IPS DF 4.7 (cell line): ENCODE results near the gene SYT9.
A peak's percentile ranks its signal among the peaks of the same experiment; 100 is the strongest.

Source experiments
- DNase-seq: peaks from one replicate; pipeline ENCODE4 v3.0.0-alpha.2; 2013; ENCODE audit warnings: low spot score; ENCODE audit errors: extremely low read depth

Gene SYT9

DNA sequence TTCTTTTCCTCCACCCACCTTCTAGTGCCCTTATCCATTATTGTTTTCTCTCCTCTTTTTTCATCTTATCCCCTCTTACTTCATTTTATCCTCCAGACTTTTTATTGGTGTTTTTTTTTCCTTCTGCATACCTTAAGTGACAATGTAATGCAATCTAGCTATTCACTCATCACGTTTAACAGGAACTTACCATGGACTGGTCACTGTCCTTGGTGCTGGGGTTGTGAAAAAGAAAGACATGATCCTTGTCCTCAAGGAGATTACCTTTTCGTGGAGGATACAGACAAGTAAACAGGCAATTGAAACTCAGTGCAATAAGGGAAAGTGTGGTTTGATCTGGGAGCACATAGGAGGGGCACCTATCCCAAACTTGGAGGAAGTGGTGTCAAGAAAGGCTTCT is 20.7 kb downstream of the SYT9 start:
- DNase-seq, result no peak

- DNase-seq, result no peak
Measured at GRCh38 chr11:7275133-7275532, 23.4 kb downstream of the SYT9 start.

- DNase-seq, result peak; percentile 33
Measured at GRCh38 chr11:7278314-7278917, 26.7 kb downstream of the SYT9 start.

GRCh38 chr11:7279676-7280075 is 28.0 kb downstream of the SYT9 start:
- DNase-seq, result no peak

DNA sequence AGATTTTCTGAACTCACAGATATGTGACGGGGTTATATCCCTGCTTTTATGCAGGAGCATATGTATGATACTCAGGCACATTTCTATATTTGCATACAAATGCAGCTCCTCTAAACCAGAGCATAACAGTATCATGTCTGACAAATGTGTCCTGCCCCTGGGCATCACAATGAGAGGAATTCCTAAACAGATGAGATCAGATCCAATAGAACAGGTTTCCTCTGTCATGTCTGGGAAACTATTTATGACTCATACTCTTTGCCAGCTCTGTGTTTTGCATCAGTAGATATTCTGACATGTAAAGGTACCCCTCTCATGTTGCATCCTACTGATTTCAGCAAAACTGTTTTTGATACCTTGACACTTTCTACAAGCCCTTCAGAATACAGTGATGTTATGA is 29.4 kb downstream of the SYT9 start:
- no peak for DNase-seq

DNA sequence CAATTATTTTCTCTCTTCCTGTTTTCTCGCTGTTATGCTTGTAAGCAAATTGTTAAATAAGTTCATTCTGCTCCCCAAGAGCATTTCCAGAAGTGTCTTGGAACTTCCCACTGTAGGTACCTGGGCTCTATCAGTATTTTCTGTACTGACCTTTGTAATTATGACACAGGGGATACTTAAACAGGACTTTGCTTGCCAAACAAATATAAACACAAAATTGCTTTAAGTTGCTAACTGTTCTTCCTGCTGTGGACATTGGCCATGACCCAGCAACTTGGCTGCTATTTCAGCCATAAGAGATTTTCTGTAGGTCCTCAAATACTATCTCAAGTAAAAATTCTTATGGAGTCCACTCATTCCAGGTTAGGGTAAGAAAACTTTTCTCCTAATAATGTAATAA is 30.1 kb downstream of the SYT9 start:
- DNase-seq, result no peak

DNA sequence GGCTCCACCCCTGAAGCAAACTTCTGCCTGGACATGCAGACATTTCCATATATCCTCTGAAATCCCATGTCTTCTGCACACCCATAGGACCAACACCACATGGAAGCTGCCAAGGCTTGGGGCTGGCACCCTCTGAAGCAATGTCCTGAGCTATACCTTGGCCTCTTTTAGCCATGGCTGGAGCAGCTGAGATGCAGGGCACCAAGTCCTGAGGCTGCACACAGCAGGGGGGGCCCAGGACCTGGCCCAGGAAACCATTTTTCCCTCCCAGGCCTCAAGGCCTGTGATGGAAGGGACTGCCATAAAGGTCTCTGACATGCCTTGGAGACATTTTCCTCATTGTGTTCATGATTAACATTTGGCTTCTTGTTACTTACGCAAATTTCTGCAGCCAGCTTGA is 34.5 kb downstream of the SYT9 start:
- no peak for DNase-seq

- no peak for DNase-seq
Measured at GRCh38 chr11:7291100-7291829, 39.6 kb downstream of the SYT9 start.

DNA sequence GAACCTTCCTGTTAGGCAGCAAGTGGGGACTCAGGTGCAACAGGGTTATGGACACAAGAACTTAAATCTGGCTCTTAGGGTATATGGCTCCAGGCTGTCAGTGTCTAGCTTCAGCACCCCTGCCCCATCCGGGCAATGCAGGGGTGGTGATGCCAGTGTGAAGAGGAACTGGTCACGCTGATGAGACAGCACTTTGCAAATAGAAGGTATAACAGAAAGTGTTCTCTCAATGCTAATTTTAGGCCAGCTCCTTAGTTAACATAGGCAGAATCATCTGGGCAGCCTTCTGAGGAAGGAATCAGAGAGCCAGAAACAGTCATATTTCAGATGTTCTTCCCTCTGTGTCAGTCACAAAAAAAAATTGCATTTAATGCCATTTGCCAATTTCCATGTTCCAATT is 41.2 kb downstream of the SYT9 start:
- DNase-seq, result no peak

- no peak for DNase-seq
Measured at GRCh38 chr11:7299393-7299792, 47.7 kb downstream of the SYT9 start.

DNA sequence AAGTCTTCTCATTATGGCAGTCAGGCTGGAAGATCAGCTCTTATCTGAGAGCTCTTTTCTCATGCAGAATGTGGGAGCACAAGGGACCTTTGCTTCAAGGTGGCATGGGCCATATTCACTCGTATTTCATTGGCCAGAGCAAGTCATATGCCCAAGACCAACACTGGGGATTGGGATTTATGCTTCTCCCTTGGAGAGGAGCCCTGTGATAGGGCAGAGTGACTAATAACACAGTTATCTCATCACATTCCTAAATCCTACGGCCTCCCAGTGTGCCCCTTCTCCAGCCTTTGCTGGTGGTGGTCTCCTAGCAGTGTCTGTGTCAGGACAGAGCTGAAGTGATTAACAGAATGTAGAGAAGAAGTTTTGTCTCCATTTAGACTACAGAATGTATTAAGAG is 48.6 kb downstream of the SYT9 start:
- DNase-seq, result no peak

DNA sequence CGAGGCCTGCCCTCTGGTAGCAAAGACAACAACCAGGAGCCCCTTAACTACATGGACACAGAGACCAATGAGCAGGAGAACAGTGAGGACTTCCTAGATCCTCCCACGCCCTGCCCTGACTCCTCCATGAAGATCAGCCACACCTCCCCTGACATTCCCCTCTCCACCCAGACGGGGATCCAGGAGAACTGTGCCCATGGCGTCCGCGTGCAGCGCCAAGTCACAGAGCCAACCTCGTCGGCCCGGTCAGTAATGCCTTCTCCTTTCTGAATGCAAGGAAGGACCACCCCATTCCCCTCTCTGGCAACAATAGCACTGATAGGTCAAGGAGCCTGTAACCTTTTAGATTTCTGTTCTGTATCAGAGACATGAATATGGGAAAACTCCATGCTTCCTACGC is 51.4 kb downstream of the SYT9 start:
- DNase-seq, result no peak

GRCh38 chr11:7306900-7307299 is 55.2 kb downstream of the SYT9 start:
- no peak for DNase-seq

GRCh38 chr11:7307836-7308235 is 56.1 kb downstream of the SYT9 start:
- no peak for DNase-seq

DNA sequence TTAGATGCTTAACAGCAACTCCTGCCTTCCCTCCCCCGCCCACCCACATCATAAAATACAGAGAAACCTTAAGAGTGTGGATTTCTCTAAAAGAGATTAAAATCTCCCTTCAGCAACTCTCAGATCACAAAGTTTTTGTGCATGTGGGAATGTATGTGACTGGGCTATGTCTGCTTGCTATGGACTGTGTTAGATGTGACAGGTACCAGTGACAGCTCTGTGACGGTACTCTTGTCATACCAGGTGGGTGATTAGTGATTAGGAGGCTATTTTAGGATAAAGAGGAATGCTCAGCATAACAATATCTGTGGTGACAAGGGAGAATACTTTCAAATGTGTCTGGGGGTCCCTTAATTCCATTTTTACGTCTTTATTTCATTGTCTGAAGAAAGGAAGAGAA is 60.2 kb downstream of the SYT9 start:
- DNase-seq, result no peak

DNA sequence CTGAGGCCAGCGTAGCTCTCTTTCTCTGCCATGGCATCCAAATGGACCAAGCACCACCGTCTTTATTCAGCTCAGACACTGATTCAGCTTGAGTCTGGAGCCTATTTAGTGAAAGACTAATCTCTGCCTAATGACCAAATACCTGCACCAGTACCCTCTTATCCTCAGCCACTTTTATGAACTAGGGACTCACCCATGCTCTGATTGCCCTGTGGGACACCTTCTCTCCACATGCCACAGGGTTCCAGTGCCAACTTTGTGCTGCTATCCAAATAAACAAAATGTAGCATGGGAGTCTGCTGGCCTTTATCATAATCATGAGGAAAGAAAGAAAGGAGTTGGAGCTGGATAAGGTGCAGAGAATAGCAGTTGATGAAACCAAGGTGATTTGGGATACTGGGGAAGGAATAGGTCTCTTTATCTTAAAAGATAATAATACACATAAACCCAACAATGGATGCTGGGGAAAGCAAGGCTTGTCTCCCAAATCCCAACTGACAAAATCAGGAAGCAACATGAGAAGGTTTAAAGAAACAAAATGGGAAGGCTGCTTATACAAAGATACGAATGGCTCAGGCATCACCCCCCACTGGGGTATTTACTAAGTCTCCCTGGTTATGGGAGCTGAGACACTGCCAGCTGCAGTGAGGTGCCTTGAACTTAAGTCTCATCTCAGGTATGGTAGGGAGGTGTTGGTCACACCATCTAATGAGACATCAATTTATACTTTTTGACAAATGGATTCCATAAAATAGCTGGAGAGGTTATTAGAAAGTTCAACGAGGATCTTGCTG is 63.3 kb downstream of the SYT9 start:
- no peak for DNase-seq

- DNase-seq, result no peak
Measured at GRCh38 chr11:7319501-7319900, 67.8 kb downstream of the SYT9 start.

- DNase-seq, result no peak
Measured at GRCh38 chr11:7320306-7320705, 68.6 kb downstream of the SYT9 start.

DNA sequence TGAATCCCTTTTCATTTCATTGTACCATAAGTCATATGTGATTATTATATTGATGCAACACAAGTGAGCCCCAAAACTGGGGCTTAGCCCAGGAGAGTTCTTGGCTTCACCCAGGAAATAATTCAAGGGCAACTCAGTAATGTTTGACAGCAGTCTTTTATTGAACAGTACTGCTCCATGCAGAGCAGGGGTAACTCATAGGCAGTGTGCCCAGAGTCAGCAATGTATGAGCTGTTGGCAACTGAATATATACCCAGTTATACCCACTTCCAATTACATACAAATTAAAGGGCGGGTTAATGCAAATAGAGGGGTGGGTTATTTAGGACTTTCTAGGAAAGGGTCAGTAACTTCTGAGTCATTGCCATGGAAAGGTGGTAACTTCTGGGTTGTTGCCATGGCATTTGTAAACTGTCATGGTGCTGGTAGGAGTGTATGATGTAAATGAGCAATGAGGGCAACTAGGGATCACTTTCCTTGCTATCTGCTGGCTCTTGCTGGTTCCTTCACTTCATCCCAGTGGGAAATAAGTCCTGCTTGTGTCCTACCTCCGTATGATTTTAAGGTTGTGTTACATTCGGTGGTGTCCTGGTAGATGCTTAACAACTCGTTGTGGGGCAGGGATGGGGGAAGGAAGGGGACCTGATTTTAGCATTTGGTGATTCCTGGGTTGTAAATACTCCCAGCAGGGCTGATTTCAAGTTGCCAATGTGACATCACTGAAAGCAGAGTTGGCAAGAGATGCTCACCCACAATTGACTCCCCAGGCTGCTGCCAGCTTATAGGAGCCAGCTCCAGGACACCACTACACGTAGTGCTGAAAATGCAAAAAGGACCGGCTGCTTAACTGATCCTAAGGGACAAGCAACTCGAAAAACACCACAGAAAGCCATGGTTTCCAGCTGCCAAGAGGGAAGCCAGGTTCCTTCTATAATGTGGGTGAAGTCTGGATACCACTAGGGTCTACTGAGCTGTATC is 70.1 kb downstream of the SYT9 start:
- DNase-seq, result no peak

DNA sequence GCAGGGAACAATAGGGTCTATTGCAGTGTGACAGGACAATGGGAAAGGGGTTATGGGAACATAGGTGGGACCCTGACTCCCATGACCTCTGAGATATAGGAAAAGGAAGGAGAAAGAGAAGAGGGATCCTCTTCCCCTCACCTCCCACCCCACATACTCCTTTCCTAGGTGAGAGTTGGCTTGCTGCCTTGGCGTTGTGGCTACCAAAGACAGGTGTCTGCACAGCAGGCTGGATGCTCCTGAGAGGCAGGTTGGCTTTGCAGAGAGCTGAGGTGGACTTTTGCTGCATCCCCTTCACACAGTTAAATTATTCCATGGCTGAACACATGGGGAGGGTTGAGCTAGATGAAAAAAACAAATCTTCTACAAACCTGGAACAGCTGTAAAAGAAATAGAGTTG is 80.7 kb downstream of the SYT9 start:
- DNase-seq, result no peak

GRCh38 chr11:7332962-7333361 is 81.3 kb downstream of the SYT9 start:
- no peak for DNase-seq
